T-cell (primary cell): ENCODE data around the gene CYCS. TPM values are rescaled to one million over a fixed set of nuclear protein-coding genes. Genes with fewer than 3 reads are reported as not detected.

Experiments used
- ATAC-seq, 4 experiments: fragments of 200-7000 bp in 3 of 4; fragments of 150-1000 bp in 1 of 4; cut with Tn5 transposase; replicated peaks in 1 of 4; 1 replicate in 3 of 4; 2 replicates in 1 of 4; pipeline ENCODE4 v1.10.0; 2021; ENCODE audit warnings: moderate library complexity in 3 of 4, mild to moderate bottlenecking in 2 of 4, moderate number of reproducible peaks in 1 of 4
- CTCF ChIA-PET, 2 donors: fragments of 300-600 bp; sonication (Branson Sonifier 250); formaldehyde crosslinking; loops; one replicate each; lab custom pipeline; 2022; ENCODE audit warnings: antibody characterized with exemption in 2 of 2; lab: Charles Lee
- POLR2A ChIA-PET, 2 donors: fragments of 300-600 bp; sonication (Branson Sonifier 250); formaldehyde crosslinking; loops; one replicate each; lab custom pipeline; 2022; ENCODE audit warnings: antibody characterized with exemption in 2 of 2; lab: Charles Lee
- DNase-seq, 35 experiments: peaks; one replicate each; pipeline versions ENCODE4 v3.0.0 to v3.0.0-alpha.2; 2013 to 2023
- H3K27ac ChIP-seq: one replicate; pipeline ENCODE4 v1.5.1; 2013; ENCODE audit warnings: low read length
- H3K27me3 ChIP-seq, 2 experiments: replicated peaks in 1 of 2; 1 replicate in 1 of 2; 2 replicates in 1 of 2; pipeline versions ENCODE4 v1.6.1 to v1.7.0; 2013; ENCODE audit warnings: low read length in 1 of 2, mixed read lengths in 1 of 2; ENCODE audit not compliant: control insufficient read depth in 2 of 2, insufficient read depth in 2 of 2; ENCODE audit errors: extremely low read depth in 1 of 2
- H3K36me3 ChIP-seq, 2 donors: 1 replicate in 1 of 2; 2 replicates in 1 of 2; pipeline versions ENCODE4 v1.6.1 to v1.7.0; 2013; ENCODE audit warnings: low read length in 1 of 2; ENCODE audit not compliant: control insufficient read depth in 2 of 2, insufficient read depth in 1 of 2; ENCODE audit errors: extremely low read depth in 1 of 2
- H3K4me1 ChIP-seq, 2 experiments: 1 replicate in 1 of 2; 2 replicates in 1 of 2; pipeline versions ENCODE4 v1.6.1 to v1.7.0; 2013; ENCODE audit warnings: low read length in 2 of 2, mixed read lengths in 1 of 2; ENCODE audit not compliant: insufficient read depth in 2 of 2, control insufficient read depth in 1 of 2; ENCODE audit errors: extremely low read depth in 1 of 2
- H3K4me3 ChIP-seq, 2 donors: 1 replicate in 1 of 2; 2 replicates in 1 of 2; pipeline versions ENCODE4 v1.5.1 to v1.7.0; 2013; ENCODE audit warnings: mild to moderate bottlenecking in 2 of 2, low read length in 1 of 2, moderate library complexity in 1 of 2; ENCODE audit not compliant: control insufficient read depth in 1 of 2; ENCODE audit errors: extremely low read depth in 1 of 2
- H3K9me3 ChIP-seq: 2 replicates; pipeline ENCODE4 v1.7.0; 2013
- H3K27ac Mint-ChIP-seq, 2 donors: one replicate each; pipeline ENCODE4 v1.8.0; 2020 to 2021; ENCODE audit warnings: mild to moderate bottlenecking in 2 of 2, mixed read lengths in 2 of 2
- H3K27me3 Mint-ChIP-seq, 2 donors: one replicate each; pipeline ENCODE4 v1.8.0; 2021 to 2022; ENCODE audit warnings: mixed read lengths in 2 of 2
- H3K36me3 Mint-ChIP-seq: one replicate; pipeline ENCODE4 v1.8.0; 2021; ENCODE audit warnings: mixed read lengths
- H3K4me1 Mint-ChIP-seq, 3 donors: one replicate each; pipeline ENCODE4 v1.8.0; 2020 to 2022; ENCODE audit warnings: mixed read lengths in 3 of 3, mild to moderate bottlenecking in 1 of 3
- H3K4me3 Mint-ChIP-seq, 3 donors: one replicate each; pipeline ENCODE4 v1.8.0; 2020 to 2022; ENCODE audit warnings: mild to moderate bottlenecking in 3 of 3, mixed read lengths in 3 of 3, moderate library complexity in 3 of 3
- H3K9me3 Mint-ChIP-seq, 3 donors: one replicate each; pipeline ENCODE4 v1.8.0; 2020 to 2022; ENCODE audit warnings: mixed read lengths in 3 of 3
- WGBS: methylation state at CpG from one replicate; pipeline ENCODE4 v1.1.5; 2013; ENCODE audit warnings: missing lambda C conversion rate; ENCODE audit not compliant: insufficient coverage; 5-methylcytosine and 5-hydroxymethylcytosine counted together
- total RNA-seq, 35 experiments: library from RNA in 6 of 35; stranded (reverse) in 6 of 35; fragments of 120-200 nt in 1 of 35; gene quantifications; one replicate each; pipeline versions ENCODE4 v1.2.1 to v1.2.4 and lab custom pipeline; 2013 to 2026

Gene CYCS
- total RNA-seq, 5 donors from 2014 or later (not counting 1 experiment from before 2014, with no cell fraction given) = 45.0 to 136 (median 47.3) TPM

DNA sequence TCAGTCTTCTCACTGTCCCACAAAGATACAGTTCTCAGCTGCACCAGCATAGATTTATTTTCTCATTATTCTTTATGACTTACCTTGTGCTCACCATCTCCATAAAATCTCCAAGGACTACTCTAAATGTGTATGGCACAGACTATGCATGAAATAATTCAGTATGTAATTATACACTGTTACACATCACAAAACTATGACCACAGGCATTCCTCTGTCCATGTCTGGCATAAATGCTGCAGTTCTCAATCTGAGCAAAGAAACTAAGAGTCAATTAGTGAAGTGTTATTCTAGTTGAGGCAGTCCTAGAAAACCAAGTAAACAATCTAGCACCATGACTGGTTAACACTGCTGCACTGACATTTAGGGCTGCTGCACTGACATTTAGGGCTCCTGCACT lies 2.7 kb downstream of the CYCS start:
- H3K4me1 ChIP-seq = peaks cover 12 to 18% of the 10 kb centered on the region in 2 experiments
- Mint-ChIP-seq H3K4me3 (no peak overlapping the region), H3K4me1 (peaks cover 34 to 39% (median 38%) of the 10 kb centered on the region in 3 donors), H3K27ac (peak overlapping the region in 1 of 2 donors; percentile 8), H3K36me3 (peaks cover 34% of the 10 kb centered on the region), H3K9me3 (no peaks in the 10 kb centered on the region), H3K27me3 (no peaks in the 10 kb centered on the region)
- ATAC-seq (no peak), DNase-seq (no peak)
- POLR2A ChIA-PET = interaction anchor here (0.5 to 0.7 kb wide), 3 partner anchors 20 to 1082 kb away, joined by 3 to 4 read pairs (median 3); no protein-coding TSS in a partner anchor
- no peaks in the 10 kb centered on the region for H3K27me3 ChIP-seq
- H3K27ac ChIP-seq = no peak overlapping the region
- H3K4me3 ChIP-seq = no peak overlapping the region
- no peaks in the 10 kb centered on the region for H3K9me3 ChIP-seq
- H3K36me3 ChIP-seq = peaks cover 0 to 32% of the 10 kb centered on the region in 2 donors
- CTCF ChIA-PET = interaction anchor here in 1 of 2 donors (0.7 kb wide), 1 partner anchor 1573 kb away, joined by 3 read pairs; no protein-coding TSS in a partner anchor

DNA sequence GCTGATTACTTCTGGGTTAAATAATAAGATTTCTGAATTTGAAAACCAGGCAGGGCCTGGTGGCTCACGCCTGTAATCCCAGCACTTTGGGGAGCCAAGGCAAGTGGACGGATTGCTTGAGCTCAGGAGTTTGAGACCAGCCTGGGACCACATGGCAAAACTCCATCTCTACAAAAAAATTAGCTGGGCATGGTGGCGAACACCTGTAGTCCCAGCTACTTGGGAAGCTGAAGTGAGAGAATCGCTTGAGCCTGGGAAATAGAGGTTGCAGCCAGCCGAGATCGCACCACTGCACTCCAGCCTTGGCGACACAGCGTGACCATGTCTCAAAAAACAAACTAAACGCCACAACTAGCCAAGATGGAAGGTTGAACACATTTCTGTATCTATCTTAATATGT lies 3.5 kb downstream of the CYCS start:
- WGBS = 95% methylated on average over 7 of the region's 9 CpGs
- ATAC-seq (no peak), DNase-seq (no peak)
- no peaks in the 10 kb centered on the region for H3K27me3 Mint-ChIP-seq
- H3K4me1 Mint-ChIP-seq = peaks cover 42 to 46% (median 46%) of the 10 kb centered on the region in 3 donors
- H3K27ac Mint-ChIP-seq = no peak overlapping the region
- no peak overlapping the region for H3K4me3 Mint-ChIP-seq
- no peak overlapping the region for H3K4me3 ChIP-seq
- no peak overlapping the region for H3K27ac ChIP-seq
- H3K9me3 Mint-ChIP-seq = no peaks in the 10 kb centered on the region
- peaks cover 0 to 32% of the 10 kb centered on the region in 2 donors for H3K36me3 ChIP-seq
- peaks cover 13 to 24% of the 10 kb centered on the region in 2 experiments for H3K4me1 ChIP-seq
- CTCF ChIA-PET = interaction anchor here (0.7 to 1.1 kb wide), 2 partner anchors 24 to 1573 kb away, joined by 3 read pairs; no protein-coding TSS in a partner anchor
- H3K9me3 ChIP-seq = no peaks in the 10 kb centered on the region
- POLR2A ChIA-PET = interaction anchor here (0.6 to 0.7 kb wide), 3 partner anchors 29 to 1083 kb away, joined by 3 to 4 read pairs (median 3); no protein-coding TSS in a partner anchor
- H3K36me3 Mint-ChIP-seq = peaks cover 34% of the 10 kb centered on the region
- H3K27me3 ChIP-seq = no peaks in the 10 kb centered on the region

DNA sequence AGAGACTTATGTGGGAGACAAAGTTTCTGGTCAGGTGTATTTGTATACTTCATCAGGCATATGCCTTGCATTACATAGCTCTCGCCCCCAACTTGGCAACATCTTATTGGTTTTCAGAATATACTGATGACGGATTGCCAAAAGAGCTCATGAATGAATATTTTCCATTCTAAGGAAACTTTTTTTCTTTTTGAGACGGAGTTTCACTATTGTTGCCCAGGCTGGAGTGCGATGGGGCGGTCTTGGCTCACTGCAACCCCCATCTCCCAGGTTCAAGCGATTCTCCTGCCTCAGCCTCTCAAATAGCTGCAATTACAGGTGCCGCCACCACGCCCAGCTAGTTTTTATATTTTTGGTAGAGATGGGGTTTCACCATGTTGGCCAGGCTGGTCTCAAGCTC lies 6.0 kb downstream of the CYCS start:
- POLR2A ChIA-PET = no interaction called here
- H3K4me3 Mint-ChIP-seq = no peak overlapping the region
- Histone ChIP-seq H3K9me3 (no peaks in the 10 kb centered on the region), H3K4me3 (no peak overlapping the region), H3K27ac (no peak overlapping the region), H3K36me3 (peaks cover 0 to 32% of the 10 kb centered on the region in 2 donors), H3K27me3 (no peaks in the 10 kb centered on the region), H3K4me1 (peaks cover 8 to 11% of the 10 kb centered on the region in 2 experiments)
- peaks cover 30 to 40% (median 37%) of the 10 kb centered on the region in 3 donors for H3K4me1 Mint-ChIP-seq
- CTCF ChIA-PET = interaction anchor here (0.6 to 0.8 kb wide), 5 partner anchors 10 to 1570 kb away, joined by 3 to 4 read pairs (median 3); no protein-coding TSS in a partner anchor
- no peak overlapping the region for H3K27ac Mint-ChIP-seq
- 94% methylated on average over 4 of the region's 8 CpGs for WGBS
- DNase-seq = no peak
- no peak for ATAC-seq
- no peaks in the 10 kb centered on the region for H3K27me3 Mint-ChIP-seq
- no peaks in the 10 kb centered on the region for H3K9me3 Mint-ChIP-seq
- H3K36me3 Mint-ChIP-seq = peaks cover 31% of the 10 kb centered on the region

DNA sequence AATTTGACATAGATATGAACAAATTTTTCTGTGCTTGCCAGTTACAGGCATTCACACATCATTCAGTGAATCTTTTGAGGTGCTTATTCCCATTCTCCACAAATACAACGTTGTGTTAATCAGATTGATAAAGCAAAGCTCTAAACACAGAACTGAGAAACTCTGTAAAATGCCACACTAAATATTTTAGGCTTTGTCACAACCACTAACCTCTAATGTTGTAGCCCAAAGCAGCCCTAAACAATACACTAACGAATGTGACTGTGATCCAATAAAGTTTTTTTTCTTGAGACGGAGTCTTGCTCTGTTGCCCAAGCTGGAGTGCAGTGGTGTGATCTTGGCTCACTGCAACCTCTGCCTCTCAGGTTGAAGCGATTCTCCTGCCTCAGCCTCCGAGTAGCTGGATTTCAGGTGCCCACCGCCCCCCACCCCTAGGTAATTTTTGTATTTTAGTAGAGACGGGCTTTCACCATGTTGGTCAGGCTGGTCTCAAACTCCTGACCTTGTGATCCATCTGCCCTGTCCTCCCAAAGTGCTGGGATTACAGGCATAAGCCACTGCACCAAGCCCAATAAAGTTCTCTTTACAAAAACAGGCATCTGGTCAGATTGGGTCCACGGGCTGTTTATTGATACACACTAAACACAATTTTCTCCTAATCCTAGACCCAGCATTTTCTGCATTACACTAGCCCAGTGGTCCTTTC lies 6.9 kb downstream of the CYCS start:
- DNase-seq (no peak), ATAC-seq (no peak)
- H3K27ac Mint-ChIP-seq = peak overlapping the region; percentile 4 to 72
- ChIA-PET CTCF (interaction anchor here (0.6 to 1.2 kb wide), 3 partner anchors 21 to 141 kb away, joined by 3 to 4 read pairs (median 3); no protein-coding TSS in a partner anchor), POLR2A (no interaction called here)
- H3K4me1 Mint-ChIP-seq = peaks cover 21 to 31% (median 28%) of the 10 kb centered on the region in 3 donors
- H3K4me3 ChIP-seq = no peak overlapping the region
- H3K27me3 ChIP-seq = no peaks in the 10 kb centered on the region
- peaks cover 2 to 8% of the 10 kb centered on the region in 2 experiments for H3K4me1 ChIP-seq
- WGBS = 68% methylated on average over 4 of the region's 8 CpGs
- peaks cover 0 to 32% of the 10 kb centered on the region in 2 donors for H3K36me3 ChIP-seq
- no peak overlapping the region for H3K4me3 Mint-ChIP-seq
- H3K27me3 Mint-ChIP-seq = no peaks in the 10 kb centered on the region
- H3K9me3 ChIP-seq = no peaks in the 10 kb centered on the region
- peak overlapping the region; percentile 69 for H3K27ac ChIP-seq
- H3K36me3 Mint-ChIP-seq = peaks cover 23% of the 10 kb centered on the region
- H3K9me3 Mint-ChIP-seq = no peaks in the 10 kb centered on the region

DNA sequence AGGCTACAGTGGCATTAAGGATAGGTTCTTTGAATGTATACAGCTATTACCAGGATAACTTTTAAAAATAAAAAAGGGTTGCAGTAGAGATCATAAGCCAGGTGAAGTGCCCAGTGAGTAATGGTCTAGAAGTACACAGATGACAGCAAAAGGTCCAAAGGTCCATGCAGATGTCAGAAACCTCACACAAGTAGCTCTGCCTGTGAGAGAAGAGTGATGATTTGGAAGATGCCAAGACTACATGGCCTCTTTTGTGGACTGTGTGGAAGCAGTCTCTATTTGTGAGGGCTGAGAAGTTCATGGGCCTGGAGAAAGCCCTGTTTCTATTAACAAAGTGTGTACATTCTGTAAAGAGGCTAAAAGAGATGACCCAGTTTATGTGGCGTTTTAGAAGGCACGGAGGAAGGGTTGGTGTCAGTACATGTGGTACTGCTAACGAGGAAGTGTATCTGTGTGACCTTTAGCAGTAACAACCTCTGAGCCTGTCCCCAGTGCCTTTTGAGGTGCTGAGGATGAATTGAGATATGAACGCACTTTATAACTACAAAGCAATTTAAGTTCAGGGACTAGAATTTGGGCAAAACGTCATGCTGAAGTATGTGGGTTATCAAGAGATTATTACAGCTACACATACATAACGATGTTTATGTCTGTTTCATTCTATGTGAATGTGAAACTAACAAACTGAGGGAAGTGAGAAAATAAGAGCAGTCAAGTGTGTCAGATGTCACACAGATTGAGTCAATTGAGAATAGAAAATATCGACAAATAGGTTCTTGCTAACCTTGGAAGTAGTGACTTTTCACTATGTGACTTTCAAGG lies 7.6 kb downstream of the CYCS start:
- Histone ChIP-seq H3K27ac (peak overlapping the region; percentile 69), H3K36me3 (peaks cover 0 to 30% of the 10 kb centered on the region in 2 donors), H3K27me3 (no peaks in the 10 kb centered on the region), H3K9me3 (no peaks in the 10 kb centered on the region), H3K4me1 (peaks cover 2 to 8% of the 10 kb centered on the region in 2 experiments), H3K4me3 (no peak overlapping the region)
- POLR2A ChIA-PET = interaction anchor here (1.1 to 1.3 kb wide), 2 partner anchors 8 kb away, joined by 7 to 12 read pairs; partner anchors contain the start of gene CYCS (in 1 of the 2)
- peak in 3 of 4 experiments; percentile 24 to 40 (median 40) for ATAC-seq
- DNase-seq = peak in 2 of 35 experiments; percentile 10 to 30
- Mint-ChIP-seq H3K36me3 (peaks cover 23% of the 10 kb centered on the region), H3K4me1 (peaks cover 18 to 27% (median 27%) of the 10 kb centered on the region in 3 donors), H3K27me3 (no peaks in the 10 kb centered on the region), H3K4me3 (peak overlapping the region in 1 of 3 donors; percentile 13), H3K27ac (peak overlapping the region; percentile 22 to 72), H3K9me3 (no peaks in the 10 kb centered on the region)
- CTCF ChIA-PET = interaction anchor here (0.6 to 1.2 kb wide), 4 partner anchors 18 to 31 kb away, joined by 3 to 5 read pairs (median 3); no protein-coding TSS in a partner anchor
- 61% methylated on average over 2 of the region's 7 CpGs for WGBS
